Measurements from ENCODE around the gene RNU1-2.

- TF ChIP-seq, protein P1, sequence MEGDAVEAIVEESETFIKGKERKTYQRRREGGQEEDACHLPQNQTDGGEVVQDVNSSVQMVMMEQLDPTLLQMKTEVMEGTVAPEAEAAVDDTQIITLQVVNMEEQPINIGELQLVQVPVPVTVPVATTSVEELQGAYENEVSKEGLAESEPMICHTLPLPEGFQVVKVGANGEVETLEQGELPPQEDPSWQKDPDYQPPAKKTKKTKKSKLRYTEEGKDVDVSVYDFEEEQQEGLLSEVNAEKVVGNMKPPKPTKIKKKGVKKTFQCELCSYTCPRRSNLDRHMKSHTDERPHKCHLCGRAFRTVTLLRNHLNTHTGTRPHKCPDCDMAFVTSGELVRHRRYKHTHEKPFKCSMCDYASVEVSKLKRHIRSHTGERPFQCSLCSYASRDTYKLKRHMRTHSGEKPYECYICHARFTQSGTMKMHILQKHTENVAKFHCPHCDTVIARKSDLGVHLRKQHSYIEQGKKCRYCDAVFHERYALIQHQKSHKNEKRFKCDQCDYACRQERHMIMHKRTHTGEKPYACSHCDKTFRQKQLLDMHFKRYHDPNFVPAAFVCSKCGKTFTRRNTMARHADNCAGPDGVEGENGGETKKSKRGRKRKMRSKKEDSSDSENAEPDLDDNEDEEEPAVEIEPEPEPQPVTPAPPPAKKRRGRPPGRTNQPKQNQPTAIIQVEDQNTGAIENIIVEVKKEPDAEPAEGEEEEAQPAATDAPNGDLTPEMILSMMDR (IDR thresholded peaks at IDR 0.05 in 8 of 11, conservative IDR thresholded peaks at IDR 0.05 in 3 of 11), result no peak
- TF ChIP-seq POLR2AphosphoS5 (IDR thresholded peaks at IDR 0.05), result peak; percentile 59 to 65 (median 62)
These were observed 25.8 kb downstream of the RNU1-2 start, which contains the start of gene CROCC for GRCh38 chr1:16921391-16922185.
